ENCODE results near the gene F2RL1.

DNA sequence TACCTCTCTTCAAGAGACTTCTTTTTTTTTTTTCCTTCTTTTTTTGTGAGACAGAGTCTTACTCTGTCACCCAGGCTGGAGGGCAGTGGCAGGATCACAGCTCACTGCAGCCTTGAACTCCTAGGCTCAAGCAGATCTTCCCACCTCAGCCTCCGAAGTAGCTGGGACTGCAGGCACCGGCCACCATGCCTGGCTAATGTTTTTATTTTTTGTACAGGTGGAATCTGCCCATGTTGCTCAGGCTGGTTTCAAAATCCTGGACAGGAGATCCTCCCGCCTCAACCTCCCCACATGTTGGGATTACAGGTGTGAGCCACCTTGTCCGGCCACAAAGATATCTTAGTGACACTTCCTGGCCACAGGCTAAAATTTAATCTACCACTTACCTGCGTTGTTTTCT is 42.9 kb upstream of the F2RL1 start:
- TF ChIP-seq, protein P1, sequence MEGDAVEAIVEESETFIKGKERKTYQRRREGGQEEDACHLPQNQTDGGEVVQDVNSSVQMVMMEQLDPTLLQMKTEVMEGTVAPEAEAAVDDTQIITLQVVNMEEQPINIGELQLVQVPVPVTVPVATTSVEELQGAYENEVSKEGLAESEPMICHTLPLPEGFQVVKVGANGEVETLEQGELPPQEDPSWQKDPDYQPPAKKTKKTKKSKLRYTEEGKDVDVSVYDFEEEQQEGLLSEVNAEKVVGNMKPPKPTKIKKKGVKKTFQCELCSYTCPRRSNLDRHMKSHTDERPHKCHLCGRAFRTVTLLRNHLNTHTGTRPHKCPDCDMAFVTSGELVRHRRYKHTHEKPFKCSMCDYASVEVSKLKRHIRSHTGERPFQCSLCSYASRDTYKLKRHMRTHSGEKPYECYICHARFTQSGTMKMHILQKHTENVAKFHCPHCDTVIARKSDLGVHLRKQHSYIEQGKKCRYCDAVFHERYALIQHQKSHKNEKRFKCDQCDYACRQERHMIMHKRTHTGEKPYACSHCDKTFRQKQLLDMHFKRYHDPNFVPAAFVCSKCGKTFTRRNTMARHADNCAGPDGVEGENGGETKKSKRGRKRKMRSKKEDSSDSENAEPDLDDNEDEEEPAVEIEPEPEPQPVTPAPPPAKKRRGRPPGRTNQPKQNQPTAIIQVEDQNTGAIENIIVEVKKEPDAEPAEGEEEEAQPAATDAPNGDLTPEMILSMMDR (IDR thresholded peaks at IDR 0.05; ENCODE audit: low read depth, low read length) = no peak
- TF ChIP-seq EZH2phosphoT487 (IDR thresholded peaks at IDR 0.05; ENCODE audit: low read depth) = no peak
